Liver (tissue), 9 donors: ENCODE results near the gene ZNRF3. TPM values are rescaled to one million over a fixed set of nuclear protein-coding genes. Genes with fewer than 3 reads are reported as not detected.
A peak's percentile ranks its signal among the peaks of the same experiment; 100 is the strongest.

Experiments used
- DNase-seq: peaks from one replicate; pipeline ENCODE4 v3.0.0-alpha.2; 2017; ENCODE audit warnings: low spot score
- H3K27ac ChIP-seq, 2 donors: one replicate each; pipeline ENCODE4 v1.7.0; 2013; ENCODE audit warnings: inconsistent platforms in 2 of 2, low read length in 2 of 2, control low read depth in 1 of 2, low read depth in 1 of 2, mild to moderate bottlenecking in 1 of 2
- H3K27me3 ChIP-seq, 4 donors: one replicate each; pipeline versions ENCODE4 v1.6.1 to v1.7.0; 2013; ENCODE audit warnings: low read length in 3 of 4, inconsistent platforms in 1 of 4, mild to moderate bottlenecking in 1 of 4, moderate library complexity in 1 of 4; ENCODE audit not compliant: control insufficient read depth in 4 of 4, insufficient read depth in 4 of 4
- H3K36me3 ChIP-seq, 4 donors: one replicate each; pipeline versions ENCODE4 v1.6.1 to v1.7.0; 2013; ENCODE audit warnings: low read length in 3 of 4, mild to moderate bottlenecking in 3 of 4, low read depth in 1 of 4, moderate library complexity in 1 of 4; ENCODE audit not compliant: control insufficient read depth in 4 of 4, insufficient read depth in 3 of 4
- H3K4me1 ChIP-seq, 4 donors: one replicate each; pipeline versions ENCODE4 v1.6.1 to v1.7.0; 2013; ENCODE audit warnings: low read length in 3 of 4, mild to moderate bottlenecking in 3 of 4, moderate library complexity in 1 of 4; ENCODE audit not compliant: control insufficient read depth in 4 of 4, insufficient read depth in 4 of 4
- H3K4me3 ChIP-seq, 3 donors: one replicate each; pipeline versions ENCODE4 v1.6.1 to v1.7.0; 2013; ENCODE audit warnings: low read length in 3 of 3, control low read depth in 1 of 3, low read depth in 1 of 3, mild to moderate bottlenecking in 1 of 3
- H3K9ac ChIP-seq, 2 donors: one replicate each; pipeline ENCODE4 v1.7.0; 2013; ENCODE audit warnings: low read length in 2 of 2, mild to moderate bottlenecking in 2 of 2, moderate library complexity in 2 of 2, control low read depth in 1 of 2, low read depth in 1 of 2
- H3K9me3 ChIP-seq, 4 donors: one replicate each; pipeline versions ENCODE4 v1.6.1 to v1.7.0; 2013; ENCODE audit warnings: low read length in 3 of 4; ENCODE audit not compliant: control insufficient read depth in 4 of 4
- FOXA1 ChIP-seq: IDR thresholded peaks from 2 replicates; pipeline ENCODE4 v1.6.1; 2016; ENCODE audit warnings: antibody characterized with exemption
- GABPA ChIP-seq, 2 donors: IDR thresholded peaks in 1 of 2; conservative IDR thresholded peaks in 1 of 2; 2 replicates each; pipeline ENCODE4 v1.6.1; 2016; ENCODE audit warnings: antibody characterized with exemption in 2 of 2, mild to moderate bottlenecking in 1 of 2, moderate library complexity in 1 of 2
- HNF4A ChIP-seq, 2 donors: conservative IDR thresholded peaks; 2 replicates each; pipeline ENCODE4 v1.6.1; 2016; ENCODE audit warnings: antibody characterized with exemption in 2 of 2, mild to moderate bottlenecking in 2 of 2
- HNF4G ChIP-seq: IDR thresholded peaks from 2 replicates; pipeline ENCODE4 v1.6.1; 2016; ENCODE audit warnings: antibody characterized with exemption
- JUND ChIP-seq, 2 donors: IDR thresholded peaks; 2 replicates each; pipeline ENCODE4 v1.6.1; 2016; ENCODE audit warnings: antibody characterized with exemption in 2 of 2
- NR2F2 ChIP-seq: IDR thresholded peaks from 2 replicates; pipeline ENCODE4 v1.6.1; 2016; ENCODE audit warnings: antibody characterized with exemption
- RAD21 ChIP-seq, 2 donors: IDR thresholded peaks; 2 replicates each; pipeline ENCODE4 v1.6.1; 2016; ENCODE audit warnings: antibody characterized with exemption in 2 of 2, mild to moderate bottlenecking in 2 of 2
- REST ChIP-seq: IDR thresholded peaks from 2 replicates; pipeline ENCODE4 v1.6.1; 2016; ENCODE audit warnings: antibody characterized with exemption, mild to moderate bottlenecking
- RXRA ChIP-seq, 2 donors: IDR thresholded peaks; 2 replicates each; pipeline ENCODE4 v1.6.1; 2017 to 2018; ENCODE audit warnings: antibody characterized with exemption in 2 of 2, mild to moderate bottlenecking in 1 of 2
- SP1 ChIP-seq: IDR thresholded peaks from 2 replicates; pipeline ENCODE4 v1.6.1; 2018; ENCODE audit warnings: antibody characterized with exemption, mild to moderate bottlenecking
- YY1 ChIP-seq: IDR thresholded peaks from 2 replicates; pipeline ENCODE4 v1.6.1; 2016; ENCODE audit warnings: antibody characterized with exemption, mild to moderate bottlenecking
- WGBS: extraction: QIAGEN DNeasy Blood & Tissue Kit; methylation state at CpG from one replicate; pipeline ENCODE4 v1.1.7; 2013; 5-methylcytosine and 5-hydroxymethylcytosine counted together
- polyA plus RNA-seq, 2 donors: library from polyadenylated mRNA; stranded (reverse) in 1 of 2; unstranded in 1 of 2; fragments of 200-250 nt in 1 of 2; fragments of >200 nt in 1 of 2; fragmentation: Nextera tagmentation in 1 of 2; extraction: Ambion mirVana in 1 of 2; gene quantifications; one replicate each; pipeline versions ENCODE4 v1.2.1 to v1.2.3, GENCODE V29; 2013 to 2015
- total RNA-seq, 2 donors: library from RNA; depleted of rRNA; stranded (reverse); fragments of >200 nt; gene quantifications; one replicate each; pipeline ENCODE4 v1.2.3, GENCODE V29; 2014
- donor health status: healthy.
- donor health status: healthy.
- donor health status: healthy.
- donor health status: healthy.
- donor health status: healthy.

Gene ZNRF3
- total and polyA plus RNA-seq, 4 donors: 2.2 to 5.9 (median 4.7) TPM

DNA sequence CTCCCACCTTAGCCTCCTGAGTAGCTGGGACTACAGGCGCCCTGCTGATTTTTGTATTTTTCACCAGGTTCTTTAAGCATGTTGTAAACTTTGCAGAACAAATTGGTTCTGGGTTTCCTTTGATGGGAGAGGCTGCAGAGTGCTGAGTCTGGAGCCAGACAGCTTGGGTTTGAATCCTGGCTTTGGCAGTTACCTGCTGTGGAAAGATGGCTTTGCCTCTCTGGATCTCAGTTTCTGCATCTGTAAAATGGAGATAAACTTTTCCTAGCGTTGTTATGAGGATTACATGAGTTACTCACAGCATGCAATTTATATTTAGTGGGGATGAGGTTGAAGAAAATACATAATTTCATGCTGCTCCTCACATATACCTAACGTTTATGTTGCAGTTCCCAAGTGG, 19.1 kb downstream of the ZNRF3 start:
- DNase-seq: no peak
- WGBS: 92% methylated on average over 3 of the region's 3 CpGs
- Histone ChIP-seq H3K9ac (no peak overlapping the region), H3K4me1 (peaks cover 5 to 44% (median 25%) of the 10 kb centered on the region in 4 donors), H3K36me3 (no peaks in the 10 kb centered on the region), H3K9me3 (no peaks in the 10 kb centered on the region), H3K4me3 (no peak overlapping the region), H3K27ac (no peak overlapping the region), H3K27me3 (no peaks in the 10 kb centered on the region)
- TF ChIP-seq GABPA (IDR thresholded peaks at IDR 0.05 in 1 of 2, conservative IDR thresholded peaks at IDR 0.05 in 1 of 2) (no peak), RAD21 (IDR thresholded peaks at IDR 0.05) (no peak), JUND (IDR thresholded peaks at IDR 0.05) (no peak), SP1 (no peak), HNF4G (no peak), REST (no peak), YY1 (no peak), RXRA (IDR thresholded peaks at IDR 0.05) (no peak)

- TF ChIP-seq NR2F2 (no peak), RXRA (IDR thresholded peaks at IDR 0.05) (peak; percentile 50 to 51), FOXA1 (no peak), HNF4A (conservative IDR thresholded peaks at IDR 0.05) (peak in 1 of 2 donors; percentile 10), RAD21 (IDR thresholded peaks at IDR 0.05) (no peak)
- no peak overlapping the region for H3K9ac ChIP-seq
- peaks cover 5 to 44% (median 25%) of the 10 kb centered on the region in 4 donors for H3K4me1 ChIP-seq
- H3K36me3 ChIP-seq: no peaks in the 10 kb centered on the region
- no peaks in the 10 kb centered on the region for H3K27me3 ChIP-seq
- no peak overlapping the region for H3K27ac ChIP-seq
- no peaks in the 10 kb centered on the region for H3K9me3 ChIP-seq
- H3K4me3 ChIP-seq: no peak overlapping the region
- DNase-seq: no peak
- 65% methylated on average over 11 of the region's 11 CpGs for WGBS
Measured at GRCh38 chr22:28903080-28903479, 19.7 kb downstream of the ZNRF3 start.

GRCh38 chr22:28903729-28904128, 20.4 kb downstream of the ZNRF3 start:
- Histone ChIP-seq H3K4me3 (no peak overlapping the region), H3K4me1 (peaks cover 5 to 44% (median 28%) of the 10 kb centered on the region in 4 donors), H3K9ac (no peak overlapping the region), H3K36me3 (no peaks in the 10 kb centered on the region), H3K27me3 (no peaks in the 10 kb centered on the region), H3K27ac (peak overlapping the region in 1 of 2 donors; percentile 23), H3K9me3 (no peaks in the 10 kb centered on the region)
- no peak for DNase-seq
- TF ChIP-seq NR2F2 (peak; percentile 22), HNF4A (conservative IDR thresholded peaks at IDR 0.05) (no peak), REST (peak; percentile 83)
- 76% methylated on average over 6 of the region's 6 CpGs for WGBS
